ENCODE measurements around the gene SPTAN1.

The SPTAN1 gene

DNA sequence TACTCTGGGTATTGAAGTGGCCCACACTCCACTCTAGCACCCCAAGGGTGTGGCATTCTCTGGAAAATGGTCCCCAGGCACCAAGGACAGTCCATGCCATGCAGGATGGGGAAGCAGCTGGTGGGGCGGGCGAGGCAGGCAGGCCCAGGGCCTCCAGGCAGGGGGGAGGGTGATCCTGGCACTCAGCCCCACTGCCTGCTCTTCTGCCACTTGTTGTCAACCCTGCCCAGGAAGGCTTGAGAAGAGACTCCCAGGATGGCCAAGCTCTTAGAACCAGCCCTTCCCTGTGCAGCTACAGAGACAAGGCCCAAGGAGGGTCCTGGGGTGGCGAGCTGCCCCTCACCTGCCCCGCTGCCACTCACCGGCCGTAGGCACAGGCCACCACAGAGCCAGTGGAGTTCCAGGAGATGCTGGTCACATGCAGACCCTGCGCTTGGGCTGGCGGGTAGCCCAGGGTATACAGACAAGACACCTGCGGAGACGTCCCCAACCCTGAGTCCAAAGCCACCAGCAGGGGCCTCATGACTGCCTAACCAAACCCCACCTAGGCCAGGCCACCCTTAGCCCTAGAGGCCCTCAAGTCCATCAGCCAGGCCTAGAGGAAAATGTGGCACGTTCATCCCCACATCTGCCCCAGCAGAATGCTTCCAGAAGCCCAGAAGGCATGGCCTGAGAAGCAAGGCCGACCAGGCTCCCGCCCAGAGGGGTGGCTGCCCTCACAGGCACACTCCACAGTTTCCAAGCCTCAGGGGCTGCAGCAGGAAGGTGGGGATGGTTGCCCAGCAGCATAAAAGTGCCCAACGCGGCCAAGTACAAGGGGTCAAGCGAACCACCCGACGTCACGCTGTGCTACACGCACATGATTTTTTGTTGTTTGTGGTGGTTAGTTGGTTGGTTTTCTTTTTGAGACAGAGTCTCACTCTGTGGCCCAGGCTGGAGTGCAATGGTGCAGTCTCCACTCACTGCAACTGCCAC is 84.5 kb downstream of the SPTAN1 start:
- Histone ChIP-seq H2AFZ (ENCODE audit: low read length) (no peak overlapping the region), H3K36me3 (replicated peaks; ENCODE audit: insufficient read depth, low read length) (peaks cover 7% of the 10 kb centered on the region; the same call in 1 of the 2 replicates), H3K27ac (ENCODE audit: low read length) (no peak overlapping the region), H3K4me3 (ENCODE audit: low read length) (no peak overlapping the region), H3K9ac (ENCODE audit: low read length) (no peak overlapping the region), H3K9me3 (replicated peaks; ENCODE audit: insufficient read depth, low read length) (no peaks in the 10 kb centered on the region), H3K27me3 (replicated peaks; ENCODE audit: insufficient read depth, low read length) (no peaks in the 10 kb centered on the region), H3K79me2 (ENCODE audit: low read length) (peaks cover 7% of the 10 kb centered on the region; the same call in 1 of the 2 replicates), H3K4me1 (ENCODE audit: low read length) (no peaks in the 10 kb centered on the region), H3K9me2 (replicated peaks; ENCODE audit: insufficient read depth, low read length) (no peaks in the 10 kb centered on the region), H3F3A (ENCODE audit: insufficient read depth, low read length) (no peaks in the 10 kb centered on the region), H3K4me2 (ENCODE audit: low read depth, low read length) (no peak overlapping the region), H4K20me1 (ENCODE audit: insufficient read depth, low read length) (no peaks in the 10 kb centered on the region)
- DNase-seq, result no peak
- TF ChIP-seq, protein P1, sequence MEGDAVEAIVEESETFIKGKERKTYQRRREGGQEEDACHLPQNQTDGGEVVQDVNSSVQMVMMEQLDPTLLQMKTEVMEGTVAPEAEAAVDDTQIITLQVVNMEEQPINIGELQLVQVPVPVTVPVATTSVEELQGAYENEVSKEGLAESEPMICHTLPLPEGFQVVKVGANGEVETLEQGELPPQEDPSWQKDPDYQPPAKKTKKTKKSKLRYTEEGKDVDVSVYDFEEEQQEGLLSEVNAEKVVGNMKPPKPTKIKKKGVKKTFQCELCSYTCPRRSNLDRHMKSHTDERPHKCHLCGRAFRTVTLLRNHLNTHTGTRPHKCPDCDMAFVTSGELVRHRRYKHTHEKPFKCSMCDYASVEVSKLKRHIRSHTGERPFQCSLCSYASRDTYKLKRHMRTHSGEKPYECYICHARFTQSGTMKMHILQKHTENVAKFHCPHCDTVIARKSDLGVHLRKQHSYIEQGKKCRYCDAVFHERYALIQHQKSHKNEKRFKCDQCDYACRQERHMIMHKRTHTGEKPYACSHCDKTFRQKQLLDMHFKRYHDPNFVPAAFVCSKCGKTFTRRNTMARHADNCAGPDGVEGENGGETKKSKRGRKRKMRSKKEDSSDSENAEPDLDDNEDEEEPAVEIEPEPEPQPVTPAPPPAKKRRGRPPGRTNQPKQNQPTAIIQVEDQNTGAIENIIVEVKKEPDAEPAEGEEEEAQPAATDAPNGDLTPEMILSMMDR (IDR thresholded peaks at IDR 0.05; ENCODE audit: low read length), result no peak
- TF ChIP-seq EZH2 (optimal IDR thresholded peaks at IDR 0.05; ENCODE audit: low read depth, low read length) (no peak), EZH2phosphoT487 (IDR thresholded peaks at IDR 0.05; ENCODE audit: low read length) (no peak)

DNA sequence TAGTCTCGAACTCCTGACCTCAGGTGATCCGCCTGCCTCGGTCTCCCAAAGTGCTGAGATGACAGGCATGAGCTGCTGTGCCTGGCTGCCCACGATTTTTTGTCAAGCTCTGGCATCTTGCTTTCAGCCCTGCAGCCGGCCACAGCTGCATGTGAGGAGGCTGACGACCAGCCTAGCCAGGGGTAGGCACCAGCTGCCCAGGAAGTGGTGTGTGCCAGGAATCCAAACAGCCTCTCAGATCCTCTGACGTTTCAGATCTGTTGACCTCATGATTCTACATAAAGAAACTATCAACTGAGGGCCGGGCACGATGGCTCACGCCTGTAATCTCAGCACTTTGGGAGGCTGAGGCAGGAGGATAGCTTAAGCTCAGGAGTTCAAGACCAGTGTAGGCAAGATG is 85.3 kb downstream of the SPTAN1 start:
- H3K36me3 ChIP-seq (replicated peaks; ENCODE audit: insufficient read depth, low read length), result peaks cover 4% of the 10 kb centered on the region; the same call in 1 of the 2 replicates
- peaks cover 7% of the 10 kb centered on the region; the same call in 1 of the 2 replicates for H3K79me2 ChIP-seq (ENCODE audit: low read length)
- no peaks in the 10 kb centered on the region for H3K9me2 ChIP-seq (replicated peaks; ENCODE audit: insufficient read depth, low read length)
- H3K27ac ChIP-seq (ENCODE audit: low read length), result no peak overlapping the region
- H3K4me1 ChIP-seq (ENCODE audit: low read length), result no peaks in the 10 kb centered on the region
- no peaks in the 10 kb centered on the region for H3K27me3 ChIP-seq (replicated peaks; ENCODE audit: insufficient read depth, low read length)
- TF ChIP-seq, protein P1 (IDR thresholded peaks at IDR 0.05; ENCODE audit: low read length), result no peak
- no peak for TF ChIP-seq EZH2 (optimal IDR thresholded peaks at IDR 0.05; ENCODE audit: low read depth, low read length)
- H3K4me3 ChIP-seq (ENCODE audit: low read length), result no peak overlapping the region
- no peaks in the 10 kb centered on the region for H3F3A ChIP-seq (ENCODE audit: insufficient read depth, low read length)
- H3K9ac ChIP-seq (ENCODE audit: low read length), result no peak overlapping the region
- no peaks in the 10 kb centered on the region for H3K9me3 ChIP-seq (replicated peaks; ENCODE audit: insufficient read depth, low read length)
- H4K20me1 ChIP-seq (ENCODE audit: insufficient read depth, low read length), result no peaks in the 10 kb centered on the region
- no peak overlapping the region for H3K4me2 ChIP-seq (ENCODE audit: low read depth, low read length)
- no peak for DNase-seq
- H2AFZ ChIP-seq (ENCODE audit: low read length), result no peak overlapping the region

DNA sequence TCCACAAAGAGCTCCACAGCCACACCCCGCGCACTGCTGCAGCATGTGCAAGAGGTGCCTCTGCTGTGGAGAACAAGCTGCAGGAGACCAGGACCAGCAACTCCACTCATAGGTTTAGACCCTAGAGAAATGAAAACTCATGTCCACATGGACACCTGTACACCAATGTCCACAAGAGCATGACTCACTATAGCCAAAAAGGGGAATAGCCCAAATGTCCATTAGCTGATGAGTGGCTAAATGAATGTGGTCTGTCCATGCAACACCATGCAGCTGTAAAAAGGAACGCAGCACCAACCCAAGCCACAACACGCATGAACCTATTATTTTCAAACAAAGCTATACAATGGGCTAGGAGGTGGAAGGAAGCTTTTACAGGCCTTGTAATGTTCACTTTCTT is 86.2 kb downstream of the SPTAN1 start:
- H3K9me3 ChIP-seq (replicated peaks; ENCODE audit: insufficient read depth, low read length), result no peaks in the 10 kb centered on the region
- no peak for DNase-seq
- no peaks in the 10 kb centered on the region for H3F3A ChIP-seq (ENCODE audit: insufficient read depth, low read length)
- H2AFZ ChIP-seq (ENCODE audit: low read length), result no peak overlapping the region
- H3K4me1 ChIP-seq (ENCODE audit: low read length), result no peaks in the 10 kb centered on the region
- no peak overlapping the region for H3K4me3 ChIP-seq (ENCODE audit: low read length)
- H3K27me3 ChIP-seq (replicated peaks; ENCODE audit: insufficient read depth, low read length), result no peaks in the 10 kb centered on the region
- H3K9ac ChIP-seq (ENCODE audit: low read length), result no peak overlapping the region
- H3K4me2 ChIP-seq (ENCODE audit: low read depth, low read length), result no peak overlapping the region
- no peak for TF ChIP-seq EZH2phosphoT487 (IDR thresholded peaks at IDR 0.05; ENCODE audit: low read length)
- no peak for TF ChIP-seq EZH2 (optimal IDR thresholded peaks at IDR 0.05; ENCODE audit: low read depth, low read length)
- TF ChIP-seq, protein P1 (IDR thresholded peaks at IDR 0.05; ENCODE audit: low read length), result no peak
- H3K27ac ChIP-seq (ENCODE audit: low read length), result no peak overlapping the region
- H3K36me3 ChIP-seq (replicated peaks; ENCODE audit: insufficient read depth, low read length), result peaks cover 2% of the 10 kb centered on the region; the same call in 1 of the 2 replicates
- no peaks in the 10 kb centered on the region for H4K20me1 ChIP-seq (ENCODE audit: insufficient read depth, low read length)
- peaks cover 7% of the 10 kb centered on the region; the same call in 1 of the 2 replicates for H3K79me2 ChIP-seq (ENCODE audit: low read length)
- no peaks in the 10 kb centered on the region for H3K9me2 ChIP-seq (replicated peaks; ENCODE audit: insufficient read depth, low read length)
